Kidney capillary endothelial cell (primary cell): Measurements from ENCODE around the gene HIVEP3.

Experiments used
- DNase-seq: peaks from one replicate; pipeline ENCODE4 v3.0.0-alpha.2; 2018; ENCODE audit warnings: low spot score

The HIVEP3 gene

GRCh38 chr1:41682845-41683625 lies 235.7 kb downstream of the HIVEP3 start:
- DNase-seq: no peak

DNA sequence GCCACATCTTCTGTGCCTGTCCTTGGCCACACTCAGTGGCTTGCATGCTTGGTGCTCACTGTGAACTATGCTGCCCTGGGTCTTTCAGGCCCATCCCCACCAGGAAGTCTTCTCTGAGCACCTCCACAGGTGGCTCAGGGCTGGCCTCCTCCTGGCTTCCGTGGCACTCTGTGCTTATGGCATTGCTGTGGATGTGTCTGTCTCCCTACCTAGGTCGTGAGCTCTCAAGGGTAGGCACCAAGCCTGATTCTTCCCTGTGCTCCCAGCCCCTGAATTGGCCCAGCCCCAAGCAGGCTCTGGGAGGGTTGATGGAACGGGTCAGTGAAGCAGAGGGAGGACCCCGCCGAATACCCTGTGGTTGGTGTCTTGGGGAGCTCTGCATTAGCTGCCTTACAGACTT lies 236.6 kb downstream of the HIVEP3 start:
- no peak for DNase-seq

- no peak for DNase-seq
Observed at GRCh38 chr1:41681331-41682098, 237.2 kb downstream of the HIVEP3 start.

DNA sequence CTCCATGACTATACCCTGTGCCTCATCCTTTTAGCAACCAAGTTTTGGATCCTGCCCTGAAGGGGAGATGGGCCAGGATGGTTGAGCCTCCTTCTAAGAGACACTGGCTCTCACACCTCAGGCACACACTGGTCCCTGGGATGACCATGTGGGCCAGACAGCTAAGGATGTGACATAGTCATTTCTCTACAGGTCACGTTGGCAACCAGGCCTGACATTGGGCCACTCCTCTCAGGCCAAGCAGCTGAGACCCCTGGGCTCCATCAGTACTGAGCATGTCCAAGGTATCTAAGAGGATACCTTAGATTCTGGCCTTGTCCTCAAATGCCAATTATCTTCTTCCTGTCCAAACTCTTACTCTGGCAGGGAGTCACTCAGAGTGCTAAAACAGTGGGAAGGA lies 238.7 kb downstream of the HIVEP3 start:
- DNase-seq: no peak

- no peak for DNase-seq
Observed at GRCh38 chr1:41679531-41679930, 239.2 kb downstream of the HIVEP3 start.

DNA sequence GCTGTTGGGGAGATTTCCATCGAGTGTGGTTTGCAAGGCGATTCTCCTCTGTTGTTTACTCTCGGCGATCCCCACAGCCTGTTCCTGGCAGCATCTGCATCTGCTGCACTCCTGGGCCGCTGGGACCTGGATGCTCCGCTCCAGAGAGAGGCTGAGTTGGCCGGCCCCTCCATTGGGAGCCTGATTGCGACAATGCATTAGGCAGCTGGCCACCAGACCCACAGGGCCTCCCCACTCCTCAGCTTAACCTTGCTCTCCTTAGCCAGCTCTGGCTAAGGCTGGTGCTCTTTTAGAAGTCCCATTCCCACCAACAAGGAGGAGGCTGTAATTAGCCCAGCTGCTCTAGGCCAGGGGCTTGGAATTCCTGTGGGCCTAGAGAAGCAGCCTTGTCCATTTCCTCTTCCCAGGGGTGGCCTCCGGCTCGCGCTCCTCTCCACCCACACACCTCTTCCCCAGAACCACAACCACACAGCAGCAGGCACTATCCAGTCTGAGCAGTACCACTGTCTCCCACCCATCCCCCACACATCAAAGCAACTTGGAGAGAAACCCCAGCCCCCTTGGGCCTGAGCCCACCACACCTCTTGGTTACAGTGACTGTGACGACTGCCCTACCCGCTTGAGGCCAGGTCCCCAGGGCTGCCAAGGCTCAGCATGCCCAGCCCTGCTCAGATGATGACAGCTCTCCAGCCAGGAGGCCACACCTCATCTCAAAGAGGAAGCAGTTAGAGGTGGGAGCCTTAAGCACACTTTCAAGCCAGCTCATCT lies 240.4 kb downstream of the HIVEP3 start:
- DNase-seq: no peak

DNA sequence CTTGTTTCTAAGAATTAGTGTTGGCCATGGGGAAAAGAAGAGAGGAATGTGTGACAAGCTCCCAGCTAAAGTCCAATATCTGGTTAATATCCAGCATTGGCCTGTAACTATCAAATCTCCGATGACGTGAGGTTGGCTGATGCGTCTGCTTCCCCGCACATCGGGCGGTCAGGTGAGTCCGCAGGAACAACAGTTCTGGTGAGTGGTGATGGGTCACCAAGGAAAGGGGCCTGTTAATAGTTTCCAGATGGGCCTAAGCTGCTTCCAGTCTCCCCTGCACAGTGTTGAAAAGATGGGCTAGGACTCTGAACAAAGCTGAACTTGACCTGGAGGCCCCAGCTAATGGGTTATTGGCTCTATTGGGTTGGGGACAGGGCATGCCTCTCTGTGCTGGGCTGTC lies 241.1 kb downstream of the HIVEP3 start:
- DNase-seq: no peak

DNA sequence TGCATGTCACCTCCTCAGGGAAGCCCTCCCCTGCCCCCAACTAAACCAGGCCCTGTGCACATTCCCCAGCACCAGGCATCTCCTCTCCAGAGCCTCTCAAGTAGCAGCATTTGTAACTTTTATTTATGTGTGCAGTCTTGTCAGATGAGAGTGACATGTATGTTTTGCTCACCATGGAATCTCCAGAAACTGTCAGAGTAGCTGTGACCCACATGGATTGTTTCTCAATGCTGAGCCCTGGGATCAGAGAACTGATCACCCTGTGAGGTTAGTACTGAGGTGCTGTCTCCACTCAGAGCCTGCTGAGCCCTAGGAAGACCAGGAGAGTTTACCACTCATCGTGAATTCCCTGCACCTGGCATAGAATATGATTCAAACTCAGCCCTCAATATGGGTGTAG lies 243.3 kb downstream of the HIVEP3 start:
- DNase-seq: no peak

GRCh38 chr1:41674522-41674921 lies 244.2 kb downstream of the HIVEP3 start:
- no peak for DNase-seq

GRCh38 chr1:41673806-41674205 lies 244.9 kb downstream of the HIVEP3 start:
- no peak for DNase-seq

- DNase-seq: no peak
Observed at GRCh38 chr1:41673378-41673777, 245.3 kb downstream of the HIVEP3 start.

GRCh38 chr1:41672641-41673361 lies 245.9 kb downstream of the HIVEP3 start:
- DNase-seq: no peak

DNA sequence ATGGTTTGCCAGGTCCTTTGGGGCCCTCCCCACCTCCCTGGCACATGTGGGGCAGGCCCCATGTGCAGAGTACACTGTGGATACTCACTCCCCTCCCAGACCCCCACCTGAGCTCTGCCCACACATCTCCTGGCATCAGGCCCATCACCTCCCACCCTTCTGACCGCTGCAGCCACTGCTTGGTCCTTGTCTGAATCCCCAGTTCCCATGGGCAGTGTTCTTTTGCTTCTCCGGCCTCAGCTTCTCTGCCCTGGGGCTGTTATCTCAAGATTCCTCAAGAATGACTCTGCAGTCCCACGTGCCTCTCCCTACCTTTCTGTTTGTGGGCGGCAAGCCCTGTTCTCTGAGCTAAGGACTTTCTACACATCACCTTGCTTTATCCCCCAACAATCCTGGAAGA lies 246.5 kb downstream of the HIVEP3 start:
- DNase-seq: no peak

GRCh38 chr1:41671116-41671755 lies 247.5 kb downstream of the HIVEP3 start:
- no peak for DNase-seq

DNA sequence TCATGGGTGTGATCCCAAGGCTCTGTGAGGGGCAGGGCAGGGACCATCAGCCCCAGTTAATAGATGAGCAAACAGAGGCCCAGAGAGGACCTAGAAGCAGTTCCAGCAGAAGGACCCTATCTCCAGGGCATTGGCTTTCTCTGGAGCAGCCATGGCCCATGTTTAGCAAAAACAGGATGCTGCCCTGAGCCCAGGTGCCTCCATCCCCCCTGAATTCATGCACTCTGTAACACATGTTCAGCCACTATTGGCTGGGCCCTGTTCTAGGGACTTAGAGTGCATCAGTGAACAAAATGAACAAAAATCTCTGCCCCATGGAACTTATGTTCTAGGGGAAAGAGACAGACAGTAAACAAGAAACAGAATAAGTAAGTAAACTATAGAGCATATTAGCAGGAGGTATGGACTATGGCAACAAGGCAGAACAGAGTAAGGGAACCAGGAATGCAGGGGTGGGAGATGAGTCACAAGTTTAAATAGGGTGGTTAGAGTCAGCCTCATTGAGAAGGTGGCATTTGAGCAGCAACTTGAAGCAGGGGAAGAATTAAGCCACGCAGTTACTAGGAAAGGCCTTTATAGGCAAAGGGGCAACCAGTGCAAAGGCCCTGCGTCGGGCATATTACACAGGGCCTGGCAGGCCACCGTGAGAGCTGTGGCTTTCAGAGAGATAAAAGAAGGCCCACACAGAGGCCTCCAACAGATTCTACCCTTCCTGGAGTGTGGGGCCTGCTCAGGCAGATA lies 248.3 kb downstream of the HIVEP3 start:
- DNase-seq: no peak

DNA sequence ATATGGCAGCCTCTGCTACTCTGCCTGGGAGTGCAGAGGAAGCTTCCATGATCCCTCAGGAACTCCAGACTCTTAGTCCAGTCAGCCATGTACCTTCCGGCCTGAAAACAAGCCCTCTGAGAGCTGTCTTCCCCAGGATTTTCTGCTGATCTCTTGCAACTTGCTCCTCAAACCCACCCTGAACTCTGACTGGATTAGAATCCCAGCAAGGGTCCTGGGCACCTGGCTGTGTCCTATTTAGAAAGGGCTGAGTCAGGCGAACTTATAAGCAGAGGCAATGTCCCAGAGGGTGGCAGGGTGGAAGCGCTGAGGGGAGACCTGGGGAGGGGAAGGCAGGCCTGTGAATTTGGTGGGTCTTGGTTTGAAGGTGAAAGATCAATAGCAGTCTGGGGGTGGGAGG lies 249.8 kb downstream of the HIVEP3 start:
- no peak for DNase-seq

GRCh38 chr1:41668054-41668660 lies 250.6 kb downstream of the HIVEP3 start:
- DNase-seq: no peak

DNA sequence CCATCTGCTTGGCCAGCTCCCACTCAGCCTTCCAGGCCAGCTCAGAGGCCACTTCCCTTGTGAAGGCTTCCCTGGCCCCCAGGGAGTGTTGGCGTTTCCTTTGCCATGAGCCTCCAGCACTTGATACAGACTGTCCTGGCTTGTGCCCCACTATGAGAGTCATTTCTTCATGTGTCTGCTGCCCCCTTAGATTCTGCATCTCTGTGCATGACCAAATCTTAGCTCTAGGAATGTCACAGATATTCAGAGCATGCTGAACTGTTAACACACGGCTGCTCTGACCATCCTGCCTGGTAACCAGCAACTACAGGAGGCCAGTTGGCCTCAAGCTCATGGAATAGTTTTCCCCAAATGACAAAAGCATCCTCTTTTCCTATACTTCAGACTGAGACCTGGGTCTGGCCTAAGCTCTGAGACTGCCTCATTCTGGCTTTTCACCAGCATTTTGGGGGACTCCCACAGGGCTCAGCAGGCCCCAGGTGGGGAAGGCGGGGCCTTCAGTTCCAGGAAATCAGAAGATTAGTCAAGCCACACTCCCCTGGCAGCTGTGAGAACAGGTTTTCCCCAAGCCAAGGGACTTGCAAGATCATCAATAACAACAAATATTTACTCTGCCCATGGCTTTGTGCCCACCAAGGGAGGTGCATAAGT lies 251.6 kb downstream of the HIVEP3 start:
- no peak for DNase-seq

DNA sequence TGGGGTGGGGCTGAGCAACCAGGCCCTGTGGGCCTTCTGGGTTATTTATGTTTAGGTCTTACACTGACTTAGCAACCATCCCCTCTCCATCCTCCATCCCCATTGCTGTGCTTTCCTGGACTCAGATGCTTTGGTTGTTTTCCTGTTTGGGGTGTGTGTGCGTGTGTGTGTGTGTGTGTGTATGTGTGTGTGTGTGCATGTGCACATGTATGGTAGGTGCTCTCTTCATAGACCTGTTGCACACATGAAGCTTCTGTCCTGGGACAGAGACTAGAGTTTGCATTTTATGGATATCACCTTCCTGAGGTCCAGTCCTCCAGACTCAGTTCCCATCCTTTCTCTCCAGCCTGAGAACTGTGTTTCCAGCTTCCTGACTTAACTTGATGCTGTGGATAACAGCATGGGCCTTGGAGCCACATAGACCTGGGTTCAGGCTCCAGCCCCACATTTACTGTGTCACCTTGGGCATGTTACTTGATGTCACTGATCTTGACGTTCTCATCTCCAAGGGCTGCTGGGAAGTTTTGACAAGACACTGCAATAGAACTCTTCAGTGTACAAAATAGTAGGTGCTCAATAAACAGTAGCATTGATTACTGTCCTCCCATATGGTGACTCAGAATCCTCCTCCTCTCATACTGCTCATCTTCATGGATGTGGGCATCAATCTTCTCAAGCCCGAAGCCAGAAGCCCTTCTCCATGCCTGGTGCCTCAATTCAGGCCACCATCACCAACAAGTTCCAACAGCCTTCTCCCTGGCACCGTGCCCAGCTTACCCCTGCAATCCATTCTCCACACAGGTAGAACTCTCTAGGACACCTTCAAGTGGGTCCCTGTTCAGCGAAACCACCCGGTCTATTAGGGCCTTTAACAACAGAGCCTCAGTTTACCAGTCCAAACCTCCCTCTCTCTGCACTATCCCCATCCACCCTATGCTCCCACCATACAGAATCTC lies 252.5 kb downstream of the HIVEP3 start:
- no peak for DNase-seq
